WTC11 (cell line): ENCODE data around the gene CEP350. TPM values are rescaled to one million over a fixed set of nuclear protein-coding genes. Genes with fewer than 3 reads are reported as not detected.

ENCODE experiments used
- ATAC-seq: fragments of 200-7000 bp; cut with Tn5 transposase; 2 replicates; pipeline ENCODE4 v1.10.0; 2021; ENCODE audit warnings: mild to moderate bottlenecking, moderate library complexity
- CTCF ChIA-PET: fragments of 300-600 bp; sonication (Branson Sonifier 250); formaldehyde crosslinking; loops from one replicate; lab custom pipeline; 2021; ENCODE audit warnings: antibody characterized with exemption; lab: Charles Lee
- POLR2A ChIA-PET: fragments of 350-600 bp; sonication (Branson Sonifier 250); formaldehyde crosslinking; loops from one replicate; lab custom pipeline; 2021; ENCODE audit warnings: antibody characterized with exemption; lab: Charles Lee
- DNase-seq: peaks from one replicate; pipeline ENCODE4 v3.0.0; 2021; ENCODE audit warnings: low spot score
- H3K27ac Mint-ChIP-seq: 2 replicates; pipeline ENCODE4 v1.8.0; 2021; ENCODE audit warnings: mixed read lengths
- H3K27me3 Mint-ChIP-seq: 2 replicates; pipeline ENCODE4 v1.8.0; 2021; ENCODE audit warnings: low read depth, mild to moderate bottlenecking, moderate library complexity, mixed read lengths
- H3K36me3 Mint-ChIP-seq: 2 replicates; pipeline ENCODE4 v1.8.0; 2021; ENCODE audit warnings: mixed read lengths
- H3K4me1 Mint-ChIP-seq: 2 replicates; pipeline ENCODE4 v1.8.0; 2022; ENCODE audit warnings: mixed read lengths
- H3K4me3 Mint-ChIP-seq: 2 replicates; pipeline ENCODE4 v1.8.0; 2021; ENCODE audit warnings: mild to moderate bottlenecking, moderate library complexity, mixed read lengths
- H3K9me3 Mint-ChIP-seq: 2 replicates; pipeline ENCODE4 v1.8.0; 2021; ENCODE audit warnings: mixed read lengths
- HMGA2 ChIP-seq: fragments of 250-450 bp; sonication (Bioruptor Pico); IDR thresholded peaks from 2 replicates; pipeline ENCODE4 v1.4.0; 2021; ENCODE audit warnings: mild to moderate bottlenecking, moderate library complexity
- HMGXB4 ChIP-seq: sonication (generic); formaldehyde crosslinking; IDR thresholded peaks from 2 replicates; pipeline ENCODE4 v1.8.1; 2023; ENCODE audit warnings: mild to moderate bottlenecking, moderate library complexity, missing genetic modification reagents
- JAZF1 ChIP-seq: fragments of 250-450 bp; sonication (Bioruptor Pico); IDR thresholded peaks from 2 replicates; pipeline ENCODE4 v1.9.0; 2021; ENCODE audit warnings: moderate library complexity, mild to moderate bottlenecking, inconsistent platforms
- PRRX2 ChIP-seq: fragments of 250-450 bp; sonication (Bioruptor Pico); IDR thresholded peaks from 2 replicates; pipeline ENCODE4 v1.8.0; 2021; ENCODE audit warnings: mild to moderate bottlenecking
- SMAD3 ChIP-seq: sonication (generic); formaldehyde crosslinking; IDR thresholded peaks from 2 replicates; pipeline ENCODE4 v1.8.0; 2022; ENCODE audit warnings: missing genetic modification reagents, mild to moderate bottlenecking, borderline replicate concordance
- SMAD4 ChIP-seq: sonication (generic); formaldehyde crosslinking; IDR thresholded peaks from 2 replicates; pipeline ENCODE4 v1.8.0; 2022; ENCODE audit warnings: mild to moderate bottlenecking, missing genetic modification reagents
- TEAD4 ChIP-seq: sonication (generic); formaldehyde crosslinking; IDR thresholded peaks from 2 replicates; pipeline ENCODE4 v1.8.0; 2022; ENCODE audit warnings: mild to moderate bottlenecking, missing genetic modification reagents
- ZMAT4 ChIP-seq: fragments of 250-450 bp; sonication (Bioruptor Pico); IDR thresholded peaks from 2 replicates; pipeline ENCODE4 v1.9.0; 2021; ENCODE audit warnings: mild to moderate bottlenecking
- ZNF232 ChIP-seq: sonication (generic); formaldehyde crosslinking; IDR thresholded peaks from 2 replicates; pipeline ENCODE4 v1.8.0; 2022; ENCODE audit warnings: mild to moderate bottlenecking, missing genetic modification reagents
- ZNF425 ChIP-seq: fragments of 250-450 bp; sonication (Bioruptor Pico); conservative IDR thresholded peaks from 2 replicates; pipeline ENCODE4 v1.9.0; 2021; ENCODE audit warnings: mild to moderate bottlenecking
- ZNF512 ChIP-seq: sonication (generic); formaldehyde crosslinking; IDR thresholded peaks from 2 replicates; pipeline ENCODE4 v1.8.1; 2022; ENCODE audit warnings: missing genetic modification reagents, borderline replicate concordance
- ZNF671 ChIP-seq: fragments of 250-450 bp; sonication (Bioruptor Pico); IDR thresholded peaks from 2 replicates; pipeline ENCODE4 v1.8.0; 2021; ENCODE audit warnings: mild to moderate bottlenecking
- ZSCAN18 ChIP-seq: fragments of 250-450 bp; sonication (Bioruptor Pico); IDR thresholded peaks from 2 replicates; pipeline ENCODE4 v2.1.2; 2022; ENCODE audit warnings: mild to moderate bottlenecking, moderate library complexity
- total RNA-seq: library from RNA; stranded (reverse); gene quantifications from 3 replicates; pipeline ENCODE4 v1.2.3, GENCODE V29; 2021
- TF ChIP-seq, protein P1 (sequence below): sonication (generic); formaldehyde crosslinking; IDR thresholded peaks from 2 replicates; pipeline ENCODE4 v1.8.1; 2023; ENCODE audit warnings: mild to moderate bottlenecking, missing genetic modification reagents, moderate library complexity
- TF ChIP-seq, protein P2 (sequence below): fragments of 200-600 bp; IDR thresholded peaks from 2 replicates; pipeline ENCODE4 v1.8.0; 2022; ENCODE audit warnings: antibody characterized with exemption
- TF ChIP-seq, protein P3 (sequence below): sonication (generic); formaldehyde crosslinking; conservative IDR thresholded peaks from 2 replicates; pipeline ENCODE4 v1.8.1; 2023; ENCODE audit warnings: mild to moderate bottlenecking, low read depth, missing genetic modification reagents, moderate library complexity
- TF ChIP-seq, protein P4 (sequence below): sonication (generic); formaldehyde crosslinking; IDR thresholded peaks from 2 replicates; pipeline ENCODE4 v1.8.0; 2023; ENCODE audit warnings: missing genetic modification reagents, mild to moderate bottlenecking, borderline replicate concordance

The CEP350 gene
- total RNA-seq, 1 experiment from 2014 or later: 34.2 TPM

DNA sequence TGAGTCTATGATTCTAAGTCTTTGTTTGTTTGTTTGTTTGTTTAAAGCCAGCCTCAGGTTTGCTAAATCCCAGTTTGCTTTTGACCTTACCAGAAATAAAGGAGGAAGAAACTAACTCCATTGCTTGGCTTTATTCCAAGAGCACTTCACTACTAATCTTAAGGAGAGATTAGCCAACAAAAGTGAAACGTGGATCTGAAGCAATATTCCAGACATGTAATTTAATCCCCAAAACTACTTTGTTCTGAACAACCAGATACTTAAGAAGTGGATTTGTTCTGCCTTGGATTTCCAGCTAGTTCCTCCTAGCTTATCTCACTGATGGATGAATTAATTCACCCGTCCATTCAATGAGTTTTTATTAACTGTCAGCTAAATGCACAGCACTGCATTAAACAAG, 15.9 kb upstream of the CEP350 start:
- ChIA-PET CTCF (no interaction called here), POLR2A (no interaction called here)
- no peak for TF ChIP-seq ZSCAN18 (CRISPR knock-in tag)
- no peak for TF ChIP-seq ZNF232
- TF ChIP-seq, protein P1, sequence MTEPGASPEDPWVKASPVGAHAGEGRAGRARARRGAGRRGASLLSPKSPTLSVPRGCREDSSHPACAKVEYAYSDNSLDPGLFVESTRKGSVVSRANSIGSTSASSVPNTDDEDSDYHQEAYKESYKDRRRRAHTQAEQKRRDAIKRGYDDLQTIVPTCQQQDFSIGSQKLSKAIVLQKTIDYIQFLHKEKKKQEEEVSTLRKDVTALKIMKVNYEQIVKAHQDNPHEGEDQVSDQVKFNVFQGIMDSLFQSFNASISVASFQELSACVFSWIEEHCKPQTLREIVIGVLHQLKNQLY (CRISPR knock-in tag): no peak
- TF ChIP-seq ZNF512: no peak
- TF ChIP-seq, protein P2, sequence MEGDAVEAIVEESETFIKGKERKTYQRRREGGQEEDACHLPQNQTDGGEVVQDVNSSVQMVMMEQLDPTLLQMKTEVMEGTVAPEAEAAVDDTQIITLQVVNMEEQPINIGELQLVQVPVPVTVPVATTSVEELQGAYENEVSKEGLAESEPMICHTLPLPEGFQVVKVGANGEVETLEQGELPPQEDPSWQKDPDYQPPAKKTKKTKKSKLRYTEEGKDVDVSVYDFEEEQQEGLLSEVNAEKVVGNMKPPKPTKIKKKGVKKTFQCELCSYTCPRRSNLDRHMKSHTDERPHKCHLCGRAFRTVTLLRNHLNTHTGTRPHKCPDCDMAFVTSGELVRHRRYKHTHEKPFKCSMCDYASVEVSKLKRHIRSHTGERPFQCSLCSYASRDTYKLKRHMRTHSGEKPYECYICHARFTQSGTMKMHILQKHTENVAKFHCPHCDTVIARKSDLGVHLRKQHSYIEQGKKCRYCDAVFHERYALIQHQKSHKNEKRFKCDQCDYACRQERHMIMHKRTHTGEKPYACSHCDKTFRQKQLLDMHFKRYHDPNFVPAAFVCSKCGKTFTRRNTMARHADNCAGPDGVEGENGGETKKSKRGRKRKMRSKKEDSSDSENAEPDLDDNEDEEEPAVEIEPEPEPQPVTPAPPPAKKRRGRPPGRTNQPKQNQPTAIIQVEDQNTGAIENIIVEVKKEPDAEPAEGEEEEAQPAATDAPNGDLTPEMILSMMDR: no peak
- TF ChIP-seq PRRX2 (CRISPR knock-in tag): no peak
- DNase-seq (no peak), ATAC-seq (no peak)
- H3K9me3 Mint-ChIP-seq: no peaks in the 10 kb centered on the region
- H3K27me3 Mint-ChIP-seq: no peaks in the 10 kb centered on the region
- no peak overlapping the region for H3K4me3 Mint-ChIP-seq
- H3K36me3 Mint-ChIP-seq: no peaks in the 10 kb centered on the region
- no peak overlapping the region for H3K27ac Mint-ChIP-seq
- H3K4me1 Mint-ChIP-seq: no peaks in the 10 kb centered on the region

DNA sequence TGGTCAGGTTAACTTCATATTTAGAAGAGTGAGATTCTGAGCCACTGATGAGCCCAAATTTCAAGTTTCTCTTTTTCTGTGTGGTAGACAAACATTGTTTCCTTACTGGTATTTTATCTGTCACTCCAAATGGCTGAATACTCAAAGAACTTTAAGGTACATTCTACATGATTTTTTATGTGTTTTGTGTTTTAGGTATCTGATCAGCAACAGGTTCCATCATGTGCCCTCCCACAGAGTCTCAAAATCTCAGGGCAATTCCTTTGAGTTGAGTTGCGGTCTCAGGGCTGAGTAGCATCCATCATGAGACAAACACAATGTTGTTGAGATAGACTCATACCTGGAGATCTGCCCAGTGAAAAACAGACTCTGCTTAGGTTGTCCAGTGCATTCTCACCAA, 14.7 kb upstream of the CEP350 start:
- ATAC-seq: no peak
- ChIA-PET CTCF (no interaction called here), POLR2A (no interaction called here)
- Mint-ChIP-seq H3K9me3 (no peaks in the 10 kb centered on the region), H3K27ac (no peak overlapping the region), H3K27me3 (no peaks in the 10 kb centered on the region), H3K4me1 (no peaks in the 10 kb centered on the region), H3K36me3 (no peaks in the 10 kb centered on the region), H3K4me3 (no peak overlapping the region)
- DNase-seq: no peak
- TF ChIP-seq, protein P3, sequence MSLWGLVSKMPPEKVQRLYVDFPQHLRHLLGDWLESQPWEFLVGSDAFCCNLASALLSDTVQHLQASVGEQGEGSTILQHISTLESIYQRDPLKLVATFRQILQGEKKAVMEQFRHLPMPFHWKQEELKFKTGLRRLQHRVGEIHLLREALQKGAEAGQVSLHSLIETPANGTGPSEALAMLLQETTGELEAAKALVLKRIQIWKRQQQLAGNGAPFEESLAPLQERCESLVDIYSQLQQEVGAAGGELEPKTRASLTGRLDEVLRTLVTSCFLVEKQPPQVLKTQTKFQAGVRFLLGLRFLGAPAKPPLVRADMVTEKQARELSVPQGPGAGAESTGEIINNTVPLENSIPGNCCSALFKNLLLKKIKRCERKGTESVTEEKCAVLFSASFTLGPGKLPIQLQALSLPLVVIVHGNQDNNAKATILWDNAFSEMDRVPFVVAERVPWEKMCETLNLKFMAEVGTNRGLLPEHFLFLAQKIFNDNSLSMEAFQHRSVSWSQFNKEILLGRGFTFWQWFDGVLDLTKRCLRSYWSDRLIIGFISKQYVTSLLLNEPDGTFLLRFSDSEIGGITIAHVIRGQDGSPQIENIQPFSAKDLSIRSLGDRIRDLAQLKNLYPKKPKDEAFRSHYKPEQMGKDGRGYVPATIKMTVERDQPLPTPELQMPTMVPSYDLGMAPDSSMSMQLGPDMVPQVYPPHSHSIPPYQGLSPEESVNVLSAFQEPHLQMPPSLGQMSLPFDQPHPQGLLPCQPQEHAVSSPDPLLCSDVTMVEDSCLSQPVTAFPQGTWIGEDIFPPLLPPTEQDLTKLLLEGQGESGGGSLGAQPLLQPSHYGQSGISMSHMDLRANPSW: no peak
- TF ChIP-seq TEAD4 (CRISPR knock-in tag) (no peak), SMAD3 (CRISPR knock-in tag) (no peak), HMGXB4 (no peak), ZMAT4 (CRISPR knock-in tag) (no peak), ZNF671 (CRISPR knock-in tag) (no peak), JAZF1 (no peak), SMAD4 (no peak), ZNF425 (CRISPR knock-in tag) (no peak), HMGA2 (CRISPR knock-in tag) (no peak)
- TF ChIP-seq, protein P4, sequence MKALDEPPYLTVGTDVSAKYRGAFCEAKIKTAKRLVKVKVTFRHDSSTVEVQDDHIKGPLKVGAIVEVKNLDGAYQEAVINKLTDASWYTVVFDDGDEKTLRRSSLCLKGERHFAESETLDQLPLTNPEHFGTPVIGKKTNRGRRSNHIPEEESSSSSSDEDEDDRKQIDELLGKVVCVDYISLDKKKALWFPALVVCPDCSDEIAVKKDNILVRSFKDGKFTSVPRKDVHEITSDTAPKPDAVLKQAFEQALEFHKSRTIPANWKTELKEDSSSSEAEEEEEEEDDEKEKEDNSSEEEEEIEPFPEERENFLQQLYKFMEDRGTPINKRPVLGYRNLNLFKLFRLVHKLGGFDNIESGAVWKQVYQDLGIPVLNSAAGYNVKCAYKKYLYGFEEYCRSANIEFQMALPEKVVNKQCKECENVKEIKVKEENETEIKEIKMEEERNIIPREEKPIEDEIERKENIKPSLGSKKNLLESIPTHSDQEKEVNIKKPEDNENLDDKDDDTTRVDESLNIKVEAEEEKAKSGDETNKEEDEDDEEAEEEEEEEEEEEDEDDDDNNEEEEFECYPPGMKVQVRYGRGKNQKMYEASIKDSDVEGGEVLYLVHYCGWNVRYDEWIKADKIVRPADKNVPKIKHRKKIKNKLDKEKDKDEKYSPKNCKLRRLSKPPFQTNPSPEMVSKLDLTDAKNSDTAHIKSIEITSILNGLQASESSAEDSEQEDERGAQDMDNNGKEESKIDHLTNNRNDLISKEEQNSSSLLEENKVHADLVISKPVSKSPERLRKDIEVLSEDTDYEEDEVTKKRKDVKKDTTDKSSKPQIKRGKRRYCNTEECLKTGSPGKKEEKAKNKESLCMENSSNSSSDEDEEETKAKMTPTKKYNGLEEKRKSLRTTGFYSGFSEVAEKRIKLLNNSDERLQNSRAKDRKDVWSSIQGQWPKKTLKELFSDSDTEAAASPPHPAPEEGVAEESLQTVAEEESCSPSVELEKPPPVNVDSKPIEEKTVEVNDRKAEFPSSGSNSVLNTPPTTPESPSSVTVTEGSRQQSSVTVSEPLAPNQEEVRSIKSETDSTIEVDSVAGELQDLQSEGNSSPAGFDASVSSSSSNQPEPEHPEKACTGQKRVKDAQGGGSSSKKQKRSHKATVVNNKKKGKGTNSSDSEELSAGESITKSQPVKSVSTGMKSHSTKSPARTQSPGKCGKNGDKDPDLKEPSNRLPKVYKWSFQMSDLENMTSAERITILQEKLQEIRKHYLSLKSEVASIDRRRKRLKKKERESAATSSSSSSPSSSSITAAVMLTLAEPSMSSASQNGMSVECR (CRISPR knock-in tag): no peak
